Lower leg skin (tissue), 3 donors: ENCODE data around the gene RIC3.

Experiments
- CTCF ChIP-seq, 3 donors: fragments of 450-650 bp; IDR thresholded peaks; one replicate each; pipeline ENCODE4 v1.5.1; 2016; ENCODE audit warnings: antibody characterized with exemption in 3 of 3, mild to moderate bottlenecking in 3 of 3, moderate library complexity in 2 of 3
- POLR2A ChIP-seq, 2 donors: fragments of 450-650 bp; IDR thresholded peaks; one replicate each; pipeline ENCODE4 v1.6.1; 2016 to 2017; ENCODE audit warnings: antibody characterized with exemption in 2 of 2, mild to moderate bottlenecking in 1 of 2, moderate library complexity in 1 of 2

- TF ChIP-seq CTCF (IDR thresholded peaks at IDR 0.05) (no peak), POLR2A (IDR thresholded peaks at IDR 0.05) (no peak)
These were observed 49.1 kb upstream of the RIC3 start for GRCh38 chr11:8217926-8218325.
